EL (cell line): ENCODE results near the gene DCN.

ENCODE experiments used
- DNase-seq: peaks from one replicate; pipeline ENCODE4 v3.0.0-alpha.2; 2016

The DCN gene

GRCh38 chr12:91182636-91183455 lies at the start of gene DCN:
TSS of gene DCN (minus strand) at chr12:91182817. CDS start at chr12:91178552, 4,265 bp downstream.
- peak; percentile 39 for DNase-seq

- DNase-seq, result no peak
Measured at GRCh38 chr12:91230841-91231240, 48.2 kb upstream of the DCN start.

GRCh38 chr12:91226951-91227350 lies 44.3 kb upstream of the DCN start:
- DNase-seq, result no peak

GRCh38 chr12:91225316-91225715 lies 42.7 kb upstream of the DCN start:
- DNase-seq, result no peak

GRCh38 chr12:91224401-91224800 lies 41.8 kb upstream of the DCN start:
- DNase-seq, result no peak

GRCh38 chr12:91222746-91223145 lies 40.1 kb upstream of the DCN start:
- DNase-seq, result peak; percentile 56

GRCh38 chr12:91219919-91220318 lies 37.3 kb upstream of the DCN start:
- no peak for DNase-seq

GRCh38 chr12:91219511-91219910 lies 36.9 kb upstream of the DCN start:
- DNase-seq, result peak; percentile 55

- no peak for DNase-seq
Measured at GRCh38 chr12:91216871-91217270, 34.3 kb upstream of the DCN start.

- peak; percentile 25 for DNase-seq
Measured at GRCh38 chr12:91215940-91216454, 33.4 kb upstream of the DCN start.

- DNase-seq, result no peak
Measured at GRCh38 chr12:91211866-91212265, 29.2 kb upstream of the DCN start.

- no peak for DNase-seq
Measured at GRCh38 chr12:91210618-91211017, 28.0 kb upstream of the DCN start.

GRCh38 chr12:91210144-91210543 lies 27.5 kb upstream of the DCN start:
- no peak for DNase-seq

GRCh38 chr12:91207301-91207700 lies 24.7 kb upstream of the DCN start:
- DNase-seq, result peak; percentile 22

GRCh38 chr12:91205811-91206210 lies 23.2 kb upstream of the DCN start:
- DNase-seq, result peak; percentile 36

- DNase-seq, result peak; percentile 18
Measured at GRCh38 chr12:91204421-91204820, 21.8 kb upstream of the DCN start.

GRCh38 chr12:91203610-91204009 lies 21.0 kb upstream of the DCN start:
- DNase-seq, result no peak

- no peak for DNase-seq
Measured at GRCh38 chr12:91202390-91202789, 19.8 kb upstream of the DCN start.

GRCh38 chr12:91196436-91196835 lies 13.8 kb upstream of the DCN start:
- no peak for DNase-seq

GRCh38 chr12:91194500-91194899 lies 11.9 kb upstream of the DCN start:
- peak; percentile 55 for DNase-seq

- DNase-seq, result no peak
Measured at GRCh38 chr12:91191513-91192111, 9.0 kb upstream of the DCN start.

- DNase-seq, result peak; percentile 51
Measured at GRCh38 chr12:91189516-91189915, 6.9 kb upstream of the DCN start.

GRCh38 chr12:91188778-91189177 lies 6.2 kb upstream of the DCN start:
- no peak for DNase-seq

- DNase-seq, result no peak
Measured at GRCh38 chr12:91186156-91186555, 3.5 kb upstream of the DCN start.
